Retinal pigment epithelial cell (primary cell): ENCODE measurements around the gene EMILIN2.
A peak's percentile ranks its signal among the peaks of the same experiment; 100 is the strongest.
"Not testable (repeated sequence)": the region's sequence is repeated elsewhere in the genome, so short reads cannot be mapped to it uniquely, and the experiment has no call there.

Source experiments
- DNase-seq: peaks from one replicate; pipeline ENCODE4 v3.0.0-alpha.2; 2010; ENCODE audit warnings: low read depth
- H3K4me3 ChIP-seq: 2 replicates; pipeline ENCODE4 v1.5.1; 2011; ENCODE audit warnings: mild to moderate bottlenecking, low read length, control low read depth, moderate library complexity
- TF ChIP-seq, protein P1 (sequence below): conservative IDR thresholded peaks from 2 replicates; pipeline ENCODE4 v1.5.1; 2011; ENCODE audit warnings: low read depth, low read length, control low read depth, inconsistent platforms

The EMILIN2 gene

DNA sequence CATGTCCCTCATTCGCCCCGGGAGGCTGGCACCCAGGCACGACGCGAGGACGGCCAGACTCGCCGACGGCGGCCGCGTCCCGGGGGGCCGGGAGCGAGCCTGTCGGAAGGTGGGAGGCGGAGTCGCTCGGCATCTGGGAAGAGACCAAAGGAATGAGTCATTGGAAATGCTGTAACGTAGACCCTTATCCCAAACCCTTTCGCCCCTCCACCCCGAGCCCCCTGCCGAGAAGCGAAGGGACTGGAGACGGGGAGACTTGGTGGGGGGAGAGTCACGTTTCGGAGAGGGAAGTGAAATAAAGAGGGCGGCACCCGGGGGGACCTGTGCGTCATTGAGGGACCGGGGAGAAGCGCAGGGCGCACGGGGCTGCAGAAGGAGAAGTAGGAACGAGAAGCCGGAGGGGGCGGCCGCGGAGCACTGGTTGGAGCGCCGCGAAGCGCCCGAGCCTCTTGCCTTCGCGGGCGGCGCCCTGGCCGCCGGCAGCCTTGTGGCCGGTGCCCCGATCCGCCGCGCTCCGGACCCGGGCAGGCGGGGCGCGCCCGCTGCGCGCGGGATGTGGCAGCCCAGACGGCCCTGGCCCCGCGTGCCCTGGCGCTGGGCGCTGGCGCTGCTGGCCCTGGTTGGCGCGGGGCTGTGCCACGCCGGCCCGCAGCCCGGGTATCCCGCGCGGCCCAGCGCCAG, at the start of gene EMILIN2:
TSS of gene EMILIN2 (plus strand) at position 371 of the 681 bp plus-strand sequence. CDS start at position 554, 183 bp downstream.
- TF ChIP-seq, protein P1, sequence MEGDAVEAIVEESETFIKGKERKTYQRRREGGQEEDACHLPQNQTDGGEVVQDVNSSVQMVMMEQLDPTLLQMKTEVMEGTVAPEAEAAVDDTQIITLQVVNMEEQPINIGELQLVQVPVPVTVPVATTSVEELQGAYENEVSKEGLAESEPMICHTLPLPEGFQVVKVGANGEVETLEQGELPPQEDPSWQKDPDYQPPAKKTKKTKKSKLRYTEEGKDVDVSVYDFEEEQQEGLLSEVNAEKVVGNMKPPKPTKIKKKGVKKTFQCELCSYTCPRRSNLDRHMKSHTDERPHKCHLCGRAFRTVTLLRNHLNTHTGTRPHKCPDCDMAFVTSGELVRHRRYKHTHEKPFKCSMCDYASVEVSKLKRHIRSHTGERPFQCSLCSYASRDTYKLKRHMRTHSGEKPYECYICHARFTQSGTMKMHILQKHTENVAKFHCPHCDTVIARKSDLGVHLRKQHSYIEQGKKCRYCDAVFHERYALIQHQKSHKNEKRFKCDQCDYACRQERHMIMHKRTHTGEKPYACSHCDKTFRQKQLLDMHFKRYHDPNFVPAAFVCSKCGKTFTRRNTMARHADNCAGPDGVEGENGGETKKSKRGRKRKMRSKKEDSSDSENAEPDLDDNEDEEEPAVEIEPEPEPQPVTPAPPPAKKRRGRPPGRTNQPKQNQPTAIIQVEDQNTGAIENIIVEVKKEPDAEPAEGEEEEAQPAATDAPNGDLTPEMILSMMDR: no peak
- H3K4me3 ChIP-seq: peak within 1 kb of the TSS; percentile 40
- DNase-seq: no peak

DNA sequence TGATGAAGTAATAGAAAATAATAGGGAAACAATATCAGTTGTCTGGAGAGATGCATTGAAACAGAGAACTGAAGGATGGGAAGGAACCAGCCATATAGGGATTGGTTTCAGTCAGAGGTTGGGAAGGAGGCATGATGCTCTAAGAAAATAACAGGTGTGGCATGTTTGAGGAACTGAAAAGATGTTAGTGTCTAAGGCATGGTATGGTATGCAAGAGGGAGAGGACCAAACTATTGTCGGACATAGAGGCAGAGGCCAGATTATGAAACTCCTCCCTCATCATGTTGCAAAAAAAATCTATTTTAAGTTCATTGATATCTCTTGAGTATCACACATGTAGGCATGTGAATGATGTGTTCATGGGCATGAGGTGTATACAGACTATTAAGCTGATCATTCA, 48.9 kb upstream of the EMILIN2 start:
- TF ChIP-seq, protein P1: no peak
- DNase-seq: no peak
- no peak overlapping the region for H3K4me3 ChIP-seq

DNA sequence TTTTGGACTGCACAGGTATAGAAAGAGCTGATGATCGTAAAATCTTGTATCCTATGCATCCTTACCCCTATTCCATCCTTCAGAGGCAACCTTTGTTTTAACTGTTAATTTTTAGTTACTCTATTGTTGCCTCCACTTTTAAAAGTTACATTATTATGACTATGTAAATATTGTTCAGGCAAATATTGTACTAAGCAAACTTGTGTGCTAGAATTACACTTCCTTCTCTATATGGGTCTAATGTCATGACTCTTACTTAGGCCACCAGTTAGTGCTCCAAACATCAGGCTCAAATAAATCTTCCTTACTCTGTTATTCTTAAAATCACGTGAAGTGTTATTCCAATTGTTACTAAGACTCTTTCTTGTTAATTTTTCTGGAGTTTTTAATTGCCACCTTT, 47.4 kb upstream of the EMILIN2 start:
- TF ChIP-seq, protein P1: no peak
- H3K4me3 ChIP-seq: no peak overlapping the region
- no peak for DNase-seq

DNA sequence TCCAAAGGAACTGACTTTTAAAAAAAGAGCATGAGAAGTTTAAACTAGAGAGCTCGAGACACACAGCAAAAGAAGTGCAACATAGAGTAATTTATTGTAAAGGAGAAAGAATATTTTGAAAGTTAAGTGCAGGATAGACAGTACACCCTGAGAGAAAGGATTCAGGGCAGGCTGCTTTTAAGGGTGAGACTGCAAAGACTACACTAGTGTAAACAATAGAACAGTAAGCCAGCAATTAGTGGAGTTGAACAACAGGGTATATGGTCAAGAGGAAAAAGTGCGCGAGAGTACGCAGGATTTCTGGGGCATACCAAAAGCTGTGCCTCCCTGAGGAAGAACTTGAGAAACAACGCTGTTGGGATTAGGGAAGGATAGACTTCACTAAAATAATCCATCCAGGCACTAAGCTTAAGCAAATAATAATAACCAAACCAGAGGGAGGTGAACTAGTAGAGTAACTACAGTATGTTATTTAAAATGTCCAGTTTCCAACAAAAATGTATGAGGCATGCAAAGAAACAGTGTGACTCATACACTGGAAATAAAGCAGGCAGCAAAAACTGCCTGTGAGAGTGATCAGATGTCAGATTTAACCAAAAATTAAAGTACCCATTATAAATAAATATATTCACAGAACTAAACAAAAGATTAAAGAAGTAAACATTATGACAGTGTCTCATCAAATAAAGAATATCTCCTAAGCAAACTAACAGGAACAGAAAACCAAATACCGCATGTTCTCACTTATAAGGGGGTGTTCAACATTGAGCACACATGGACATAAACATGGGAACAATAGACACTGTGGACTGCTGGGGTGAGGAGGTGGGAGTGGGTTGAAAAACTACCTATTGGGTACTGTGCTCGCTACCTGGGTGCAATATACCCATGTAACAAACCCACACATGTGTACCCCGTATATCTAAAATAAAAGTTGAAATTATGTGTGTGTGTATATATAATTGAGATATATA, 40.5 kb upstream of the EMILIN2 start:
- H3K4me3 ChIP-seq: no peak overlapping the region
- DNase-seq: no peak

DNA sequence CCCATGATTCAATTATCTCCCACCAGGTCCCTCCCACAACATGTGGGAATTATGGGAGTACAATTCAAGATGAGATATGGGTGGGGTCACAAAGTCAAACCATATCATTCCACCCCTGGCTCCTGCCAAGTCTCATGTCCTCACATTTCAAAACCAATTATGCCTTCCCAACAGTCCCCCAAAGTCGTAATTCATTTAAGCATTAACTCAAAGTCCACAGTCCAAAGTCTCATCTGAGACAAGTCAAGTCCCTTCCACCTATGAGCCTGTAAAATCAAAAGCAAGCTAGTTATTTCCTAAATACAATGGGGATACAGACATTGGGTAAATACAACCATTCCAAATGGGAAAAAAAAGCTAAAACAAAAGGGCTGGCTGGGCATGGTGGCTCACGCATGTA, 38.2 kb upstream of the EMILIN2 start:
- not testable (repeated sequence) for H3K4me3 ChIP-seq, DNase-seq

More for the DNA sequence above, 40.5 kb upstream of the EMILIN2 start:
- TF ChIP-seq, protein P1: no peak

DNA sequence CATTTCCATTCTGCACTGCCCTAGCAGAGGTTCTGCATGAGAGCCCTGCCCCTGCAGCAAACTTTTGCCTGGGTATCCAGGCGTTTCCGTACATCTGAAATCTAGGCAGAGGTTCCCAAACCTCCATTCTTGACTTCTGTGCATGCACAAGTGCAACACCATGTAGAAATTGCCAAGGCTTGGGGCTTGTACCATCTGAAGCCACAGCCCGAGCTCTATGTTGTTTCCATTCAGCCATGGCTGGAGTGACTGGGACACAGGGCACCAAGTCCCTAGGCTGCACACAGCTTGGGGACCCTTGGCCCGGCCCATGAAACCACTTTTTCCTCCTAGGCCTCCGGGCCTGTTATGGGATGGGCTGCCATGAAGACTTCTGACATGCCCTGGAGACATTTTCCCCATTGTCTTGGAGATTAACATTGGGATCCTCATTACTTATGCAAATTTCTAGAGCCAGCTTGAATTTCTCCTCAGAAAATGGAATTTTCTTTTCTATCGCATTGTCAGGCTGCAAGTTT, 37.1 kb upstream of the EMILIN2 start:
- H3K4me3 ChIP-seq, DNase-seq: not testable (repeated sequence)

DNA sequence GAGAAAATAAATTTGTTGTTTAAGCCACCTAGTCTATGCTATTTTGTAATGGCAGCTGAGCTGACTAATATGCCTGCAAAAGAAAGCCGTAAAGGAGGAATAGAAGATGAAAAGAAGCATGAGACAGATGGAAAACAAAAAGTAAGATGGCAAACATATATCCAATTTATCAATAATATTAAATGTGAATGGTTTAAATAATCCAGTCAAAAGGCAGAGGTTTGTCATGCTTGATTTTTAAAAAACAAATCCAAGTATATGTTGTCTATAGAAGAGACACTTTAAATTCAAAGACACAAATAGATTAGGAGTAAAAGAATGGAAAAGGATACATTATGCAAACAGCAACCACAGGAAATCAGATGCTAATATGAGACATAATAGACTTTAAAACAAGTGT, 35.4 kb upstream of the EMILIN2 start:
- no peak overlapping the region for H3K4me3 ChIP-seq
- DNase-seq: no peak
- TF ChIP-seq, protein P1: no peak

DNA sequence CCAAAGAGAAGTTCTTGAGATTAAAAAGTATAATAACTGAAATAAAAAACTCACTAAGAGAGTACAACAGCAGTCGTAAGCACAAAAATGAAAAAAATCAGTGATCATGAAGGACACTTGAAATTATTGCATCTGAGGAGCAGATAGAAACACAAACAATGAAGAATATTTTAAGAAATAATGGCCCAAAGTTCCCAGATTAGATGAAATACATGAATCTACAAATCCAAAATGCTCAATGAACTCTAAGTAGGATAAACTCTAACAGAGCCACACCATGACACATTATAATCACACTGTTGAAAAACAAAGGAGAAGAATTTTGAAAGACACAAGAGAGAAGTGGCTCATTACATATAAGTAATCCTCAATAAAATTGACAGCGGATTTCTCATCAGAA, 31.9 kb upstream of the EMILIN2 start:
- no peak overlapping the region for H3K4me3 ChIP-seq
- TF ChIP-seq, protein P1: no peak
- DNase-seq: no peak
